H9 (cell line): ENCODE results near the gene ARMC12. TPM values are rescaled to one million over a fixed set of nuclear protein-coding genes. Genes with fewer than 3 reads are reported as not detected.

ENCODE experiments used
- DNase-seq: peaks from one replicate; pipeline ENCODE4 v3.0.0-alpha.2; 2017
- H2AFZ ChIP-seq: one replicate; pipeline ENCODE4 v1.6.1; 2013; ENCODE audit warnings: mild to moderate bottlenecking, low read length, control low read depth, moderate library complexity
- H2AK5ac ChIP-seq: 2 replicates; pipeline ENCODE4 v1.6.1; 2013; ENCODE audit warnings: low read length, control low read depth, mixed read lengths; ENCODE audit not compliant: insufficient read length
- H2BK120ac ChIP-seq: one replicate; pipeline ENCODE4 v1.6.1; 2013; ENCODE audit warnings: low read depth, mild to moderate bottlenecking, low read length, control low read depth, inconsistent platforms; ENCODE audit not compliant: poor library complexity, severe bottlenecking
- H2BK12ac ChIP-seq: 2 replicates; pipeline ENCODE4 v1.6.1; 2013; ENCODE audit warnings: low read length, control low read depth, mixed read lengths, low read depth; ENCODE audit not compliant: insufficient read length
- H2BK15ac ChIP-seq: 2 replicates; pipeline ENCODE4 v1.6.1; 2013; ENCODE audit warnings: low read depth, low read length, control low read depth
- H2BK20ac ChIP-seq: one replicate; pipeline ENCODE4 v1.6.1; 2013; ENCODE audit warnings: low read depth, mild to moderate bottlenecking, low read length, control low read depth, inconsistent platforms; ENCODE audit not compliant: poor library complexity, severe bottlenecking
- H2BK5ac ChIP-seq: 2 replicates; pipeline ENCODE4 v1.6.1; 2013; ENCODE audit warnings: low read length, control low read depth, mixed read lengths; ENCODE audit not compliant: insufficient read length
- H3K14ac ChIP-seq: 2 replicates; pipeline ENCODE4 v1.6.1; 2013; ENCODE audit warnings: low read length, control low read depth; ENCODE audit not compliant: insufficient read depth
- H3K18ac ChIP-seq: 2 replicates; pipeline ENCODE4 v1.6.1; 2013; ENCODE audit warnings: low read depth, mild to moderate bottlenecking, mixed read lengths, low read length, control low read depth; ENCODE audit not compliant: insufficient read length
- H3K23ac ChIP-seq: 2 replicates; pipeline ENCODE4 v1.6.1; 2013; ENCODE audit warnings: low read length, control low read depth, mixed read lengths, low read depth; ENCODE audit not compliant: insufficient read length
- H3K23me2 ChIP-seq: 2 replicates; pipeline ENCODE4 v1.6.1; 2013; ENCODE audit warnings: low read depth, mild to moderate bottlenecking, mixed read lengths, low read length, control low read depth; ENCODE audit not compliant: insufficient read length, poor library complexity, severe bottlenecking
- H3K27ac ChIP-seq: 2 replicates; pipeline ENCODE4 v1.5.1; 2013; ENCODE audit warnings: low read length, control low read depth, mixed read lengths, low read depth; ENCODE audit not compliant: insufficient read length
- H3K27me3 ChIP-seq: 2 replicates; pipeline ENCODE4 v1.6.1; 2013; ENCODE audit warnings: low read length, control low read depth, inconsistent platforms; ENCODE audit not compliant: insufficient read depth
- H3K4ac ChIP-seq: 2 replicates; pipeline ENCODE4 v1.6.1; 2013; ENCODE audit warnings: low read depth, mild to moderate bottlenecking, control low read depth, inconsistent platforms, low read length, moderate library complexity
- H3K4me1 ChIP-seq: 2 replicates; pipeline ENCODE4 v1.6.1; 2013; ENCODE audit warnings: low read length, control low read depth, inconsistent platforms; ENCODE audit not compliant: insufficient read depth
- H3K4me2 ChIP-seq: 2 replicates; pipeline ENCODE4 v1.6.1; 2013; ENCODE audit warnings: low read length, control low read depth, mixed read lengths; ENCODE audit not compliant: insufficient read length, insufficient read depth
- H3K56ac ChIP-seq: 2 replicates; pipeline ENCODE4 v1.6.1; 2013; ENCODE audit warnings: low read depth, mild to moderate bottlenecking, mixed read lengths, low read length, control low read depth; ENCODE audit not compliant: insufficient read length
- H3K79me1 ChIP-seq: 2 replicates; pipeline ENCODE4 v1.6.1; 2013; ENCODE audit warnings: low read depth, mild to moderate bottlenecking, moderate library complexity, low read length, control low read depth, inconsistent platforms; ENCODE audit not compliant: insufficient read depth, poor library complexity, severe bottlenecking
- H3K79me2 ChIP-seq: 2 replicates; pipeline ENCODE4 v1.6.1; 2013; ENCODE audit warnings: low read length, control low read depth, inconsistent platforms; ENCODE audit not compliant: insufficient read depth
- H3K9ac ChIP-seq: 2 replicates; pipeline ENCODE4 v1.6.1; 2013; ENCODE audit warnings: low read length, control low read depth, mixed read lengths; ENCODE audit not compliant: insufficient read length; ENCODE audit errors: extremely low read depth
- H3K9me3 ChIP-seq: one replicate; pipeline ENCODE4 v1.6.1; 2013; ENCODE audit warnings: low read depth, low read length, inconsistent platforms; ENCODE audit not compliant: control insufficient read depth
- H3T11ph ChIP-seq: one replicate; pipeline ENCODE4 v1.6.1; 2013; ENCODE audit warnings: mild to moderate bottlenecking, low read length, control low read depth, inconsistent platforms
- H4K20me1 ChIP-seq: one replicate; pipeline ENCODE4 v1.6.1; 2013; ENCODE audit not compliant: control insufficient read depth, insufficient read length, insufficient read depth
- H4K5ac ChIP-seq: 2 replicates; pipeline ENCODE4 v1.6.1; 2013; ENCODE audit warnings: low read depth, mild to moderate bottlenecking, mixed read lengths, low read length, control low read depth; ENCODE audit not compliant: insufficient read length
- H4K8ac ChIP-seq: replicated peaks from 2 replicates; pipeline ENCODE4 v1.6.1; 2013; ENCODE audit warnings: low read length, control low read depth, mixed read lengths, low read depth; ENCODE audit not compliant: insufficient read length
- H4K91ac ChIP-seq: 2 replicates; pipeline ENCODE4 v1.6.1; 2013; ENCODE audit warnings: low read depth, mild to moderate bottlenecking, moderate library complexity, mixed read lengths, low read length, control low read depth; ENCODE audit not compliant: insufficient read length
- H3K27ac Mint-ChIP-seq, 3 experiments: 2 replicates in 2 of 3; 3 replicates in 1 of 3; pipeline ENCODE4 v1.8.0; 2020 to 2021; ENCODE audit warnings: mixed read lengths in 3 of 3, mild to moderate bottlenecking in 1 of 3, moderate library complexity in 1 of 3
- H3K27me3 Mint-ChIP-seq: 2 replicates; pipeline ENCODE4 v1.8.0; 2021; ENCODE audit warnings: low read depth, mild to moderate bottlenecking, moderate library complexity, mixed read lengths
- H3K36me3 Mint-ChIP-seq, 3 experiments: 2 replicates in 2 of 3; 3 replicates in 1 of 3; pipeline ENCODE4 v1.8.0; 2020 to 2021; ENCODE audit warnings: low read depth in 3 of 3, mixed read lengths in 3 of 3; ENCODE audit not compliant: insufficient read depth in 1 of 3
- H3K4me1 Mint-ChIP-seq, 2 experiments: 2 replicates each; pipeline ENCODE4 v1.8.0; 2020; ENCODE audit warnings: mixed read lengths in 2 of 2
- H3K4me3 Mint-ChIP-seq, 2 experiments: 2 replicates in 1 of 2; 3 replicates in 1 of 2; pipeline ENCODE4 v1.8.0; 2020 to 2021; ENCODE audit warnings: mild to moderate bottlenecking in 2 of 2, mixed read lengths in 2 of 2, moderate library complexity in 1 of 2
- H3K9me3 Mint-ChIP-seq, 2 experiments: 2 replicates in 1 of 2; 3 replicates in 1 of 2; pipeline ENCODE4 v1.8.0; 2020; ENCODE audit warnings: mild to moderate bottlenecking in 2 of 2, mixed read lengths in 2 of 2, moderate library complexity in 1 of 2
- CTCF ChIP-seq: fragments of 200-600 bp; sonication (generic); conservative IDR thresholded peaks from 3 replicates; pipeline ENCODE4 v1.8.0; 2021; ENCODE audit warnings: antibody characterized with exemption, mild to moderate bottlenecking
- WGBS: extraction: QIAGEN DNeasy Blood & Tissue Kit; methylation state at CpG from one replicate; pipeline ENCODE4 v1.1.7; 2013; ENCODE audit warnings: missing lambda C conversion rate, low lambda C conversion rate, mixed read lengths; ENCODE audit not compliant: insufficient read length; ENCODE audit errors: extremely low coverage; 5-methylcytosine and 5-hydroxymethylcytosine counted together
- total RNA-seq: library from RNA; stranded (reverse); gene quantifications from 2 replicates; pipeline ENCODE4 v1.2.1, GENCODE V29; 2021

ARMC12 gene
- total RNA-seq, 1 experiment from 2014 or later: 1.7 TPM

GRCh38 chr6:35778437-35778836 lies 41.6 kb downstream of the ARMC12 start:
- H3K27me3 ChIP-seq: no peaks in the 10 kb centered on the region
- H3K79me2 ChIP-seq: no peaks in the 10 kb centered on the region
- no peak overlapping the region for H3K4me3 Mint-ChIP-seq
- no peak overlapping the region for H2BK5ac ChIP-seq
- no peaks in the 10 kb centered on the region for H4K20me1 ChIP-seq
- DNase-seq: no peak
- peaks cover 3% of the 10 kb centered on the region for H3K23me2 ChIP-seq
- WGBS: no CpG with 5 or more reads among the region's 2 CpGs
- no peak overlapping the region for H3K18ac ChIP-seq
- no peak overlapping the region for H2BK15ac ChIP-seq
- no peak overlapping the region for H4K5ac ChIP-seq
- H3K27me3 Mint-ChIP-seq: peaks cover 23% of the 10 kb centered on the region
- no peaks in the 10 kb centered on the region for H3K4me1 ChIP-seq
- H3K27ac Mint-ChIP-seq: no peak overlapping the region
- no peaks in the 10 kb centered on the region; a peak in 1 of 7 replicates for H3K36me3 Mint-ChIP-seq
- no peak overlapping the region for H3K56ac ChIP-seq
- no peak overlapping the region for H3K4me2 ChIP-seq
- no peaks in the 10 kb centered on the region for H3K9me3 Mint-ChIP-seq
- H2BK120ac ChIP-seq: no peak overlapping the region
- no peak overlapping the region for H3K4ac ChIP-seq
- no peak overlapping the region for H3K9ac ChIP-seq
- no peak overlapping the region for H3T11ph ChIP-seq
- no peak overlapping the region for H3K23ac ChIP-seq
- no peak overlapping the region for H2BK12ac ChIP-seq
- no peaks in the 10 kb centered on the region for H3K79me1 ChIP-seq
- H2AK5ac ChIP-seq: no peak overlapping the region
- no peak overlapping the region for H2BK20ac ChIP-seq
- H2AFZ ChIP-seq: no peak overlapping the region
- H3K4me1 Mint-ChIP-seq: peaks cover 13 to 14% of the 10 kb centered on the region in 2 experiments
- no peaks in the 10 kb centered on the region for H3K9me3 ChIP-seq
- TF ChIP-seq CTCF: no peak
- H4K8ac ChIP-seq: no peak overlapping the region
- no peak overlapping the region for H3K14ac ChIP-seq
- H3K27ac ChIP-seq: no peak overlapping the region
- H4K91ac ChIP-seq: no peak overlapping the region
